Body of pancreas (tissue), 4 donors: ENCODE measurements around the gene RND2.

ENCODE experiments used
- CTCF ChIP-seq, 7 experiments: fragments of 450-650 bp in 4 of 7; fragments of 200-600 bp in 3 of 7; sonication (generic) in 3 of 7; IDR thresholded peaks; one replicate each; pipeline ENCODE4 v1.5.1; 2016 to 2019; ENCODE audit warnings: antibody characterized with exemption in 7 of 7
- POLR2A ChIP-seq, 3 donors: fragments of 450-650 bp; IDR thresholded peaks; one replicate each; pipeline ENCODE4 v1.6.1; 2016; ENCODE audit warnings: antibody characterized with exemption in 3 of 3, mild to moderate bottlenecking in 2 of 3

- TF ChIP-seq CTCF (IDR thresholded peaks at IDR 0.05) (no peak), POLR2A (IDR thresholded peaks at IDR 0.05) (no peak)
Observed at GRCh38 chr17:43019418-43019817, 5.6 kb upstream of the RND2 start.
